Central memory CD8-positive, alpha-beta T cell (primary cell): Measurements from ENCODE around the gene PRLH.
"Not testable (repeated sequence)": the region's sequence is repeated elsewhere in the genome, so short reads cannot be mapped to it uniquely, and the experiment has no call there.

Experiments
- ATAC-seq: fragments of 150-1000 bp; cut with Tn5 transposase; replicated peaks from 2 replicates; pipeline ENCODE4 v1.10.0; 2022; ENCODE audit warnings: mild to moderate bottlenecking, moderate FRiP score, moderate number of reproducible peaks; ENCODE audit not compliant: poor library complexity, severe bottlenecking; ENCODE audit errors: extremely low read depth
- DNase-seq, 2 donors: peaks; one replicate each; pipeline ENCODE4 v3.0.0; 2021; ENCODE audit warnings: low spot score in 2 of 2
- H3K27ac Mint-ChIP-seq: one replicate; pipeline ENCODE4 v1.8.0; 2022; ENCODE audit warnings: low read depth, mild to moderate bottlenecking, moderate library complexity, mixed read lengths
- H3K27me3 Mint-ChIP-seq: one replicate; pipeline ENCODE4 v1.8.0; 2022; ENCODE audit warnings: mixed read lengths
- H3K36me3 Mint-ChIP-seq: one replicate; pipeline ENCODE4 v1.8.0; 2022; ENCODE audit warnings: mild to moderate bottlenecking, moderate library complexity, mixed read lengths; ENCODE audit not compliant: insufficient read depth
- H3K4me1 Mint-ChIP-seq: one replicate; pipeline ENCODE4 v1.8.0; 2022; ENCODE audit warnings: mixed read lengths
- H3K4me3 Mint-ChIP-seq: one replicate; pipeline ENCODE4 v1.8.0; 2022; ENCODE audit warnings: mild to moderate bottlenecking, moderate library complexity, mixed read lengths
- H3K9me3 Mint-ChIP-seq: one replicate; pipeline ENCODE4 v1.8.0; 2022; ENCODE audit warnings: mixed read lengths

PRLH gene

DNA sequence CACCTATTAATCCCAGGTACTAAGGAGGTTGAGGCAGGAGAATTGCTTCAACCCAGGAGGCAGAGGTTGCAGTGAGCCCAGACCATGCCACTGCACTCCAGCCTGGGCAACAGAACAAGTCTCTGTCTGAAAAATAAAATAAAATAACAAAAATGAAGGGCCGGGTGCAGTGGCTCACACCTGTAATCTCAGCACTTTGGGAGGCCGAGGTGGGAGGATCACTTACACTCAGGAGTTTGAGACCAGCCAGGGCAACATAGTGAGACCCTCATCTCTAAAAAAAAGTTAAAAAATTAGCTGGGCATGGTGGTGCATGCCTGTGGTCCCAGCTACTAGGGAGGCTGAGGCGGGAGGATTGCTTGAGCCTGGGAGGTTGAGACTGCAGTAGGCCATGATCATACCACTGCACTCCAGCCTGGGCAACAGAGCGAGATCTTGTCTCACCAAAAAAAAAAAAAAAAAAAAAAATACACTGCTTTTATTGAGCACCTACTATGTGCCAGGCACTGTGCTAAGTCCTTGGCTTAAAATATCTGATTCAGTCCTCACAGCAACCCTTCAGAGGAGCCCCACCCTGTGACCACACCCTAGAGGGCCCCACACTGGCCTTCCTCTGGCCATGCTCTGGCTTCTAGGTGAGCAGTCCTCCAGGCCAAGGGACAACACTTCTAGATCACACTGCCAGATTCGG is 29.6 kb downstream of the PRLH start:
- H3K4me1 Mint-ChIP-seq = peaks cover 12% of the 10 kb centered on the region
- not testable (repeated sequence) for ATAC-seq, H3K27me3 Mint-ChIP-seq, DNase-seq, H3K9me3 Mint-ChIP-seq, H3K4me3 Mint-ChIP-seq, H3K27ac Mint-ChIP-seq, H3K36me3 Mint-ChIP-seq

DNA sequence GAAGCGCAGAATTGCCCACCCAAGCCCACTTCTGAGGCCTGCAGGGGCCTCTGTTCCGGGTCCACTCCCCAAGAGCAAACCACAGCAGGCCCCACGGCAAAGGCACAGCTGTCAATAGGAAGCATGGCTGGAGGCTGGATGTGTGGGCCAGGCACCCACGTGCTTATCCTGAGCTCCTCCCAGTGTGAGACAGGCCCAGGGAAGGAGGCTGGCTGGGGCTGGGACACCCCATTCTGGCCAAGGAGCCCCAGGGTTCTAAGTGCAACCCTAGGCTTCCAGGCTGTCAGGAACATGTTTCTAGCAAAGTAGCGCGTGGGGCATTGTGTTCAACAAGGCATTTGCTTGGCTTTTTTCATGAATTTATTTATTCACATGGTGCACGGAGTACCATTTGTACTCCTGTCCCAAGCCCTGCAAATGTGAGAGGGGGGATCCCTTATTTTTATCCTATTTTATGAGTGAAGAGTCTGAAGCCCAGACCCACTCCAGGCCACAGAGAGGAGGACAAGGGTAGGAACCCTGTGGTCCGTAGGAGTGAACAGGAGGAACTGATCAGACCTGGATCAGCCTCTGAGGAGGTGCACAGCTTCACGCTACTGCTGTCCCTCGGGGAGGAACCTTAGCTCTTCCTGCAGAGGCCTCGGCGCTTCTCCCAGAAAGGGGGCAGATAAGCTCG is 30.3 kb downstream of the PRLH start:
- Mint-ChIP-seq H3K27me3 (no peaks in the 10 kb centered on the region), H3K4me3 (no peak overlapping the region), H3K4me1 (peaks cover 8% of the 10 kb centered on the region), H3K9me3 (no peaks in the 10 kb centered on the region), H3K36me3 (no peaks in the 10 kb centered on the region), H3K27ac (no peak overlapping the region)
- no peak for ATAC-seq
- DNase-seq = no peak

DNA sequence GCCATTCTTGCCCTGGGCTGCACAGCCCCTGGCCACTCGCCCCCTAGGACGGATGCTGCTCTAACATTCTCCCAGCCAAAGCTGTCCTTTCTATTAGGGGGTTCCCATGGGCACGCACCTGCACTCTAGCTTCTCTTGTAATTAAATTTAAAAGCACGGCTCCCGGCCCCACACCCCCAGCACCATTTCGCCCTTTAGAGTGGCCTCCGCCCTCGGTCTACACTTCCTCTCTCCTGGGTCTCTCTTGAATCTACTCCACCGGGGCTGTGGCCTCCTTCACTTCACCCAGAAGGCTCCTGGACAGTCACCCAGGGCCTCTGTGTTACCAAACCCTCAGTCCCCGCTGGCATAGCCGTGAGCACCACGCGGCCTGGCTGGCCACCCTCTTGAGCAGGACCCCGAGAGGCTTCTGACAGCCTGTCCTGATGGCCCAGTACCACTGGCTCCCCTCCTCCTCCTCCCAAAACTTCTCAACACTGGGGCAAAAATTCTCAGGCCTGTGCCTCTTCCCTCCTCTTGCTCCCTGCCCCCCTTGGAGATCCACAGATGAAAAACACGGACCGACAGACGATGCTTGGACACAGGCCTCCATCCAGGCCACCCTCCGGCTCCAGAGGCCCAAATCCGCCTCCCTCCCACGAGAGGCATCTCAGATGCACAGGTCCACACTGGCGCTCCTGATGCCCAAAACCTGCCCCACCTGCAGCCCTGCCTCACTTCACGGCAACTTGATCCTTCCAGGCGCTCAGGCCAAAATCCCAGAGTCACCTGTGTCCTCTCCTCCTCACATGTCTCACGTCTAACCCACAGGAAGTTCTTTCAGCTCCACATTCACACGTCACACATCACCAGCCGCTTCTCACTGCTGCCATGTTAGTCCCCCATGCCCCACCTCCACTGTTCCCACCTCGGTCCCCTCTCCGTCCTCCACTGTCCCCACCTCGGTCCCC is 31.1 kb downstream of the PRLH start:
- H3K4me3 Mint-ChIP-seq = no peak overlapping the region
- no peaks in the 10 kb centered on the region for H3K27me3 Mint-ChIP-seq
- H3K4me1 Mint-ChIP-seq = peaks cover 6% of the 10 kb centered on the region
- no peaks in the 10 kb centered on the region for H3K9me3 Mint-ChIP-seq
- ATAC-seq = no peak
- no peak for DNase-seq
- peak overlapping the region; percentile 63 for H3K27ac Mint-ChIP-seq
- no peaks in the 10 kb centered on the region for H3K36me3 Mint-ChIP-seq

DNA sequence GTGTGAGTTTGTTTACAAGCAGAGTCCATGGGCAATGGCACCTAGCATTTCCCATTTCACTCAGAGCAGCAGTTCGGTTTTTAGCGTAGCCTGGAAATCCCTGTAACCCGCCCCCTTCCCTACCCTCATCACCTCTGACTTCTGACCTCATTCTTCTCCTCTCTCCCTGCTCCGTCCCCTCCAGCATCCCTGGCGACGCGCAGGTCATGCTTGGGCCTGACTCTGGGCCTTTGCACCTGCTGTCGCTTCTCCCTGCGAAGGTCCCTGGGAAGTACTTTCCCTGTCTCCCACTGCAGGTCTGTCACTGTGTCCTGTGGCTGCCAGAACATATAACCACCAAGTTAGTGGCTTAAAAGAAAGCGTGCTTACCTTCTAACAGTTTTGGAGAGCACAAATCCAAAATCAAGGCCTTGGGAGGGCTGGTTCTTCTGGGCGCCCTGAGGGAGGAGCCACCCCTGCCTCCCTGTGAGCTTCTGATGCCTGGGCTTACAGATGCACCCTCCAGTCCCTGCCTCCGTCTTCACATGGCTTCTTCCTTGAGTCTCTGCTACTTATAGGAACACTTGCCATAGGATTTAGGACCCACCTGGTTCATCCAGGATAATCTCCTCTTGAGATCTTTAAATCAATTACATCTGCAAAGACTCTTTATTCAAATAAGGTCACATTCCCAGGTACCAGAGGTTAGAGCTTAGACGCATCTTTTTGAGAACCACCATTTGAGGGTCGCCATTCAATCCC is 32.3 kb downstream of the PRLH start:
- H3K36me3 Mint-ChIP-seq = no peaks in the 10 kb centered on the region
- no peak for DNase-seq
- H3K27ac Mint-ChIP-seq = peak overlapping the region; percentile 63
- H3K9me3 Mint-ChIP-seq = no peaks in the 10 kb centered on the region
- no peak for ATAC-seq
- peaks cover 16% of the 10 kb centered on the region for H3K4me1 Mint-ChIP-seq
- H3K27me3 Mint-ChIP-seq = no peaks in the 10 kb centered on the region
- H3K4me3 Mint-ChIP-seq = no peak overlapping the region

GRCh38 chr2:237599465-237600110 is 33.2 kb downstream of the PRLH start:
- H3K9me3 Mint-ChIP-seq = no peaks in the 10 kb centered on the region
- H3K4me1 Mint-ChIP-seq = peaks cover 20% of the 10 kb centered on the region
- DNase-seq (no peak), ATAC-seq (no peak)
- no peaks in the 10 kb centered on the region for H3K27me3 Mint-ChIP-seq
- peak overlapping the region; percentile 41 for H3K27ac Mint-ChIP-seq
- H3K36me3 Mint-ChIP-seq = no peaks in the 10 kb centered on the region
- H3K4me3 Mint-ChIP-seq = no peak overlapping the region

- ATAC-seq (no peak), DNase-seq (no peak)
- peak overlapping the region; percentile 41 for H3K27ac Mint-ChIP-seq
- H3K4me3 Mint-ChIP-seq = no peak overlapping the region
- H3K27me3 Mint-ChIP-seq = no peaks in the 10 kb centered on the region
- H3K9me3 Mint-ChIP-seq = no peaks in the 10 kb centered on the region
- H3K36me3 Mint-ChIP-seq = no peaks in the 10 kb centered on the region
- H3K4me1 Mint-ChIP-seq = peaks cover 20% of the 10 kb centered on the region
Observed at GRCh38 chr2:237600205-237600846, 34.0 kb downstream of the PRLH start.

DNA sequence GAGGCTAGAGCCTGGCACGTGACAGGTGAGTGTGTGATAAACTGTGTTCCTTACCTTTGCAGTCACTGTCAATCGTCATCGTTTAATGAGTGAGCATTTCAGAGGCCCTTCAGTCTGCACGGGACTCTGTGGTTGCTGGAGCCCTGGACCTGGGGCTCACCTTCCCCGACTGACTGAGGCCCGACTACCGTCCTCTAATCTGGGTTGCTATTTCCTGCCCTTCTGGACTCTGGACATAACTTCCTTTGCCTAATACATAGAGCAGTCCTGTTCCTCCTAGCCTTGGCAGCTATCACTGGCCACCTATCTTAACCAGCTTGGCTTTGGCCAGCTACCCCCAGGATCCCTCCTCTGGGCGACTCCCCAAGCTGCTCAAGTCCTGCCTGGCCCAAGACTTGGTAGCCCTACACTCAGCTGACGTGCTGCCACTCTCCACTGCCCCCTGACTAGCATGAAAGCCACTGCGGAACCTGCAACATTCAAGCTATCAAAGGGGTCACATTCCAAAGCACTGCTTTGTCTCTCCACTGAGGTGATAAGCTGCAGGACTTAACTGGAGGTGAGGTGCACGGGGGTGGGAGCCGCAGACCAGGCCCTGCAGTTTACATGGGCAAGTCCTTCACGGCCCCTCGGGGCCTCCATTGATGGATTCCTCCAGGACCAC is 35.2 kb downstream of the PRLH start:
- no peaks in the 10 kb centered on the region for H3K36me3 Mint-ChIP-seq
- H3K9me3 Mint-ChIP-seq = no peaks in the 10 kb centered on the region
- no peaks in the 10 kb centered on the region for H3K27me3 Mint-ChIP-seq
- DNase-seq (no peak), ATAC-seq (no peak)
- H3K4me1 Mint-ChIP-seq = peaks cover 20% of the 10 kb centered on the region
- no peak overlapping the region for H3K4me3 Mint-ChIP-seq
- no peak overlapping the region for H3K27ac Mint-ChIP-seq

GRCh38 chr2:237602409-237602808 is 36.0 kb downstream of the PRLH start:
- Mint-ChIP-seq H3K4me1 (peaks cover 20% of the 10 kb centered on the region), H3K27me3 (peaks cover 5% of the 10 kb centered on the region), H3K27ac (no peak overlapping the region), H3K9me3 (no peaks in the 10 kb centered on the region), H3K36me3 (no peaks in the 10 kb centered on the region), H3K4me3 (no peak overlapping the region)
- ATAC-seq (no peak), DNase-seq (no peak)

DNA sequence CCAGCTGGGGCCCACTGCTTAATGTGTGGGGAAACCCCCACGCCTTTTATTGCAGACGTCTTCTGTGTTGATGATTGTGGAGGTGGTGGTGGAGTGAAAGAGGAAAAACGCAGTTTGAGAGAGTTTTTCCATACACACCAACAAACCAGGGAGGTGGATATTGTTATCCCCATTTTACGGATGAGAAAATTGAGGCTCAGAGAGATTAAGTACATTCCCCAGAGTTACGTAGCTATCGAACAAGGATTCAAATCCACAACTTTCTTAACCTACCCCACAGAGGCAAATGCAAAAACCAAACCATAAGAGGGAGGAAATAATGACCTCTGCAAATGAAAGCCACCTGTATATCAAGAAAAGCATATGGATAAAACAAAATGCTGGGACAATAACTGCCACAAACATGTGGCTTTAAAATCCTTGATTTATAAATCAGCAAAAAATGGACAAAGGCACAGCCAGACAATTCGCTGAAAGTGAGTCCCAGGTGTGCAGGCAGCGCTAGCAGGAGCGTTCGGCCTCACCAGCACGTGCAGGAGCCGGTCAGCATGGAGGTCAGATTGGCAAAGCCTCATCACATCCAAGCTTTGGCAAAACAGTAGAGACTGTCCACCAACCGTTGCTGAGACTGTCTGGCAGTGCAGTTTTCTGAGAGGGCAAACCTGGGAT is 36.8 kb downstream of the PRLH start:
- Mint-ChIP-seq H3K36me3 (no peaks in the 10 kb centered on the region), H3K4me1 (peaks cover 15% of the 10 kb centered on the region), H3K27me3 (peaks cover 13% of the 10 kb centered on the region), H3K27ac (peak overlapping the region; percentile 73), H3K4me3 (peak overlapping the region; percentile 50), H3K9me3 (no peaks in the 10 kb centered on the region)
- no peak for ATAC-seq
- DNase-seq = no peak

DNA sequence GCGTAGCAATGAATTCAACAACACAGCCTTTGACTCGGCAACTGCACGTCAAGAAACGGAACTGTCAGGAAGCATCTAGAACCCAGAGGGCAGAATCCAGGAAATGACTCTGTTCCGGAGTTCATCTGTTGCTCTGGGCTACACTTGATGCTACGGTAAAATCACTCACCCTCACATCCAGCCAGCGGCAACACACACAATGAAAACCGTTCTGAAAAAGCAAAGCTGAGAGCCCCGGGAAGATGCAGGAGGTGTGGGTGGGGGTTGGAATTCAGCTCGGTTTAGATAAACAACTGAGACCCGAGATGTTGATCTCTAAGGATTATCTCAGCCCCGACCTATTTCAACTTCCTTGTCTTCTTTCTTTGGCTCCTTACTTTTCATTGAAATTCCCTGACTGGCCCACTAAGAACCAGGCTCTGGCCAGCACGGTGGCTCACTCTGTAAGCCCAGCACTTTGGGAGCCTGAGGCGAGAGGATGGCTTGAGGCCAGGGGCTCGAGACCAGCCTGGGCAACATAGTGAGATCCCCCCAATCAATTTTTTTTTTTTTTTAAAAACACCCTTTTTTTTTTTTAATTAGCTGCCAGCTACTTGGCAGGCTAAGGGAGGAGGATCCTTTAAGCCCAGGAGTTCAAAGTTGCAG is 37.5 kb downstream of the PRLH start:
- peak overlapping the region; percentile 73 for H3K27ac Mint-ChIP-seq
- ATAC-seq (peak; percentile 97), DNase-seq (peak; percentile 37 to 48)
- H3K9me3 Mint-ChIP-seq = no peaks in the 10 kb centered on the region
- H3K27me3 Mint-ChIP-seq = peaks cover 19% of the 10 kb centered on the region
- H3K4me3 Mint-ChIP-seq = peak overlapping the region; percentile 50
- no peaks in the 10 kb centered on the region for H3K36me3 Mint-ChIP-seq
- peaks cover 15% of the 10 kb centered on the region for H3K4me1 Mint-ChIP-seq
